Type B pancreatic cell (in vitro differentiated cells): ENCODE results near the gene KAZN. TPM values are rescaled to one million over a fixed set of nuclear protein-coding genes. Genes with fewer than 3 reads are reported as not detected.

ENCODE experiments used
- DNase-seq: peaks from one replicate; pipeline ENCODE4 v3.0.0; 2021; ENCODE audit warnings: mixed read lengths; ENCODE audit not compliant: unreplicated experiment; ENCODE audit errors: extremely low spot score
- H3K27ac Mint-ChIP-seq: 2 replicates; pipeline ENCODE4 v1.8.0; 2021; ENCODE audit warnings: mild to moderate bottlenecking, mixed read lengths
- H3K27me3 Mint-ChIP-seq: 2 replicates; pipeline ENCODE4 v1.8.0; 2021; ENCODE audit warnings: mixed read lengths
- H3K36me3 Mint-ChIP-seq: 2 replicates; pipeline ENCODE4 v1.8.0; 2021; ENCODE audit warnings: mixed read lengths
- H3K4me1 Mint-ChIP-seq: one replicate; pipeline ENCODE4 v1.8.0; 2021; ENCODE audit warnings: mixed read lengths; ENCODE audit not compliant: unreplicated experiment
- H3K4me3 Mint-ChIP-seq: 2 replicates; pipeline ENCODE4 v1.8.0; 2021; ENCODE audit warnings: mild to moderate bottlenecking, mixed read lengths
- H3K9me3 Mint-ChIP-seq: 2 replicates; pipeline ENCODE4 v1.8.0; 2021; ENCODE audit warnings: mixed read lengths
- CTCF ChIP-seq: fragments of 200-600 bp; sonication (generic); conservative IDR thresholded peaks from 2 replicates; pipeline ENCODE4 v1.5.0; 2021; ENCODE audit warnings: antibody characterized with exemption, mild to moderate bottlenecking
- total RNA-seq: library from RNA; stranded (reverse); gene quantifications from 2 replicates; pipeline ENCODE4 v1.2.1, GENCODE V29; 2021; ENCODE audit warnings: low replicate concordance

Gene KAZN
- total RNA-seq, 1 donor from 2014 or later, result 33.7 TPM

- Mint-ChIP-seq H3K27me3 (peaks cover 8% of the 10 kb centered on the region), H3K27ac (no peak overlapping the region), H3K4me1 (peaks cover 47% of the 10 kb centered on the region), H3K4me3 (no peak overlapping the region), H3K36me3 (no peaks in the 10 kb centered on the region), H3K9me3 (no peaks in the 10 kb centered on the region)
- no peak for TF ChIP-seq CTCF
- DNase-seq, result no peak
Observed at GRCh38 chr1:14930247-14930965, 331.9 kb downstream of the KAZN start.

GRCh38 chr1:14932034-14932638, 333.7 kb downstream of the KAZN start:
- peaks cover 42% of the 10 kb centered on the region for H3K4me1 Mint-ChIP-seq
- no peak overlapping the region for H3K4me3 Mint-ChIP-seq
- H3K36me3 Mint-ChIP-seq, result no peaks in the 10 kb centered on the region
- no peaks in the 10 kb centered on the region for H3K27me3 Mint-ChIP-seq
- H3K9me3 Mint-ChIP-seq, result no peaks in the 10 kb centered on the region
- no peak for DNase-seq
- H3K27ac Mint-ChIP-seq, result no peak overlapping the region
- no peak for TF ChIP-seq CTCF

GRCh38 chr1:14934867-14935266, 336.4 kb downstream of the KAZN start:
- Mint-ChIP-seq H3K9me3 (no peaks in the 10 kb centered on the region), H3K4me3 (no peak overlapping the region), H3K4me1 (peaks cover 29% of the 10 kb centered on the region), H3K36me3 (no peaks in the 10 kb centered on the region), H3K27ac (no peak overlapping the region), H3K27me3 (no peaks in the 10 kb centered on the region)
- no peak for TF ChIP-seq CTCF
- no peak for DNase-seq

GRCh38 chr1:14936815-14937214, 338.3 kb downstream of the KAZN start:
- no peaks in the 10 kb centered on the region for H3K9me3 Mint-ChIP-seq
- peaks cover 26% of the 10 kb centered on the region for H3K4me1 Mint-ChIP-seq
- peak overlapping the region; percentile 2 for H3K4me3 Mint-ChIP-seq
- H3K36me3 Mint-ChIP-seq, result no peaks in the 10 kb centered on the region
- DNase-seq, result no peak
- no peak for TF ChIP-seq CTCF
- H3K27me3 Mint-ChIP-seq, result no peaks in the 10 kb centered on the region
- H3K27ac Mint-ChIP-seq, result peak overlapping the region; percentile 16

- no peak overlapping the region for H3K27ac Mint-ChIP-seq
- no peak for TF ChIP-seq CTCF
- no peaks in the 10 kb centered on the region for H3K27me3 Mint-ChIP-seq
- H3K36me3 Mint-ChIP-seq, result no peaks in the 10 kb centered on the region
- peaks cover 31% of the 10 kb centered on the region for H3K4me1 Mint-ChIP-seq
- no peaks in the 10 kb centered on the region for H3K9me3 Mint-ChIP-seq
- peak overlapping the region; percentile 7 for H3K4me3 Mint-ChIP-seq
- DNase-seq, result no peak
Observed at GRCh38 chr1:14937288-14937949, 338.9 kb downstream of the KAZN start.
